Measurements from ENCODE around the gene WSB1.
"Not testable (repeated sequence)": the region's sequence is repeated elsewhere in the genome, so short reads cannot be mapped to it uniquely, and the experiment has no call there.

Gene WSB1, protein sequence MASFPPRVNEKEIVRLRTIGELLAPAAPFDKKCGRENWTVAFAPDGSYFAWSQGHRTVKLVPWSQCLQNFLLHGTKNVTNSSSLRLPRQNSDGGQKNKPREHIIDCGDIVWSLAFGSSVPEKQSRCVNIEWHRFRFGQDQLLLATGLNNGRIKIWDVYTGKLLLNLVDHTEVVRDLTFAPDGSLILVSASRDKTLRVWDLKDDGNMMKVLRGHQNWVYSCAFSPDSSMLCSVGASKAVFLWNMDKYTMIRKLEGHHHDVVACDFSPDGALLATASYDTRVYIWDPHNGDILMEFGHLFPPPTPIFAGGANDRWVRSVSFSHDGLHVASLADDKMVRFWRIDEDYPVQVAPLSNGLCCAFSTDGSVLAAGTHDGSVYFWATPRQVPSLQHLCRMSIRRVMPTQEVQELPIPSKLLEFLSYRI

DNA sequence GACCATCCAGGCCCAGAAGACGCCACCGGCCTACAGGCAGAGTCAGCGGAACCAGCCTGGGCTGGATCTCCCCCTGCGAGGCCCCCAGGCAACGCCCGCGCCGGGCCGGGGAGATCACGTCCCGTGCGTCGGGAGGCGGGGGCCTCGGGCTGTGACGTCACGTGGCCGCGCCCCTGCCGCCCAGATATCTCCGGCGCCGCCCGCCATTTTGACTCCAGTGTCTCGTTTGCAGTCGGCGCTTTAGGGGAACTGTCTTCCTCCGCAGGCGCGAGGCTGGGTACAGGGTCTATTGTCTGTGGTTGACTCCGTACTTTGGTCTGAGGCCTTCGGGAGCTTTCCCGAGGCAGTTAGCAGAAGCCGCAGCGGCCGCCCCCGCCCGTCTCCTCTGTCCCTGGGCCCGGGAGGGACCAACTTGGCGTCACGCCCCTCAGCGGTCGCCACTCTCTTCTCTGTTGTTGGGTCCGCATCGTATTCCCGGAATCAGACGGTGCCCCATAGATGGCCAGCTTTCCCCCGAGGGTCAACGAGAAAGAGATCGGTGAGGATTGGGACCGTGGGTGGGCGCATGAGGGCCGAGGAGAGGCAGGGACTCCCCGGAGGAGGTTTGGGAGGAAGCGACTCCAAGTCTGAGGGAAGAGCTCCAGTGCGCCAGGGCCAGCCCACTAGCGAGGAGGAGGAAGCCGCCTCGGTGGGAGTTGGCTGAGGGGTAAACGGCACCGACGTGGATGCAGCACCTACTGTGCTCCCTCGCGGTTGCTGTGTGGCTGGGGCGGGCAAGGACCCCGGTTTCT lies at the start of gene WSB1:
Gene WSB1, plus strand, starts transcription at position 217 of the 791 bp plus-strand sequence. Its CDS starts 282 bp downstream, at position 499.
- peak; percentile 99 for DNase-seq

DNA sequence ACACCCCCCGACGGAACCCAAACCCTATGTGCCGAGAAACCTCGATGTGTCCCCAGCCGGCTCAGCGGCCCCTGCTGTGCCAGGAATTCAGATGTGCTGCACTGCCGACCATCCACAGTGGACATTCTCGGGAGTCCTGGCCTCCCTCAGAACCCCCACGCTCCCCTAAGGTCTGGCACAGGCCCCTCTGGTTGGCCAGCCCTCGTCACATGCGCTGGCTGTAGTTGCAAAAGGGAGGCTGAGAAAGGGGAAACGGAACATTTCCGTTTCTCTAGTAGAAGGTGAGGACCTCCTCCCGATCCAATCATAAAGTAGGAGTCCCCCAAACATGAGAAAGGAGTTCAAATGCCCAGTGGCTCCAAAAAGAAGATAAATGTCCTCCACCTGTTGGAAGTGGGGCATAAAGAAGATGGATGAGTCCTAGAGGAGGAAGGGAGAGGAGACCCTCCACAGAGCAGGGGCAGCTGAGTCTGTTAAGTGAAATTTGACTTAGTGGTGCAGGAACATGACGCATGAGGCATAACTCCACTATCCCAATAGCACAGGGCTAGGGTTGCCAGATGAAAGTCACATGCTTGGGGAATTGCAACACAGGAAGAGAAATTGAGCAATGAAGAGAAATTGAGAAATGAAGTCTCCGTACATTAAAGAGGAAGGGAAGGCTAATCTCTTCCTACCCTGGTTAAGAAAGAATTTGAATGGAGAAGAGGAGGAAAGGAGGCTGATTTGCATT lies 49.3 kb upstream of the WSB1 start:
- DNase-seq = no peak

DNA sequence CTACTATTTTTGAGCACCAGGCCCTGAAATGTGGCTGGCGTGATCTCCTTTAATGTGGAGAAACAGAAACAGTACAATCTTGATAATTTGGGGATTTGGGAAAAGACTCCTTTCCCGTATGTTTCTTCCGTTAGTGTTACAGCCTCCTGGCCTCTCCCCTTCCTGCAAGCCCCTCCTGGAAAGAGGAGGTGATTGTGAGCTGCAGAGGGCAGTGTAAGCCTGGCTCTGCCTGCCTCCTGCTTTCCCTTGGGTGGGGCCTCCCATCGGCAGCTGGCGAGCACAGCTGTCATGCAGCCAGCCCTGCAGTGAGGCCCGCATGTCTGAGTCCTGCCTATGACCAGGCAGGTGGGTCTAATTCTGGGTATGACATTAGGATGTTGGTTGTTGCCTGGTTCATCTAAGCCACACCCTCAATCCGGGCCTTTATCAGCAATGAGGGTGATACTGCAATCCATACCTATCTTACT lies 48.7 kb upstream of the WSB1 start:
- DNase-seq = peak; percentile 99

DNA sequence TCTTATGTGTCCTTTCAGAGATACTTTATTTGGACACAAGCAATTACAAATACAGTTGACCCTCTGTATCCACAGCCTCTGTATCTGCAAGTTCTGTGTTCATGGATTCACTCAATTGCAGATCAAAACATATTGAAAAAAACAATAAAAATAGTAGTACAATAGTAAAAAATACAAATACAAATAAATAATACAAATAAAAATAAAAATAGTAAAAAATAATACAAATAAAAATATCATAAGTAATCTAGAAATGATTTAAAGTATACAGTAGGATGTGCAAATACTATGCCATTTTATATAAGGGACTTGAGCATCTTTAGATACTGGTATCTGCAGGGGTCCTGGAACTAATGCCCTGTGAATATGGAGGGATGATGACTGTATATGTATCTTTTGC lies 47.4 kb upstream of the WSB1 start:
- DNase-seq = no peak

GRCh38 chr17:27247071-27247957 lies 46.6 kb upstream of the WSB1 start:
- peak; percentile 98 for DNase-seq

- DNase-seq = no peak
Measured at GRCh38 chr17:27247958-27248342, 46.0 kb upstream of the WSB1 start.

GRCh38 chr17:27250791-27251190 lies 43.1 kb upstream of the WSB1 start:
- not testable (repeated sequence) for DNase-seq

DNA sequence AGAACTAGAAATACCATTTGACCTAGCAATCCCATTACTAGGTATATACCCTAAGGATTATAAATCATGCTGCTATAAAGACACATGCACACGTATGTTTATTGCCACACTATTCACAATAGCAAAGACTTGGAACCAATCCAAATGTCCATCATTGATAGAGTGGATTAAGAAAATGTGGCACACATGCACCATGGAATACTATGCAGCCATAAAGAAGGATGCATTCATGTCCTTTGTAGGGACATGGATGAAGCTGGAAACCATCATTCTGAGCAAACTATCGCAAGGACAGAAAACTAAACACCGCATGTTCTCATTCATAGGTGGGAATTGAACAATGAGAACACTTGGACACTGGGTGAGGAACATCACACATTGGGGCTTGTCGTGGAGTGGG lies 39.1 kb upstream of the WSB1 start:
- DNase-seq = not testable (repeated sequence)

DNA sequence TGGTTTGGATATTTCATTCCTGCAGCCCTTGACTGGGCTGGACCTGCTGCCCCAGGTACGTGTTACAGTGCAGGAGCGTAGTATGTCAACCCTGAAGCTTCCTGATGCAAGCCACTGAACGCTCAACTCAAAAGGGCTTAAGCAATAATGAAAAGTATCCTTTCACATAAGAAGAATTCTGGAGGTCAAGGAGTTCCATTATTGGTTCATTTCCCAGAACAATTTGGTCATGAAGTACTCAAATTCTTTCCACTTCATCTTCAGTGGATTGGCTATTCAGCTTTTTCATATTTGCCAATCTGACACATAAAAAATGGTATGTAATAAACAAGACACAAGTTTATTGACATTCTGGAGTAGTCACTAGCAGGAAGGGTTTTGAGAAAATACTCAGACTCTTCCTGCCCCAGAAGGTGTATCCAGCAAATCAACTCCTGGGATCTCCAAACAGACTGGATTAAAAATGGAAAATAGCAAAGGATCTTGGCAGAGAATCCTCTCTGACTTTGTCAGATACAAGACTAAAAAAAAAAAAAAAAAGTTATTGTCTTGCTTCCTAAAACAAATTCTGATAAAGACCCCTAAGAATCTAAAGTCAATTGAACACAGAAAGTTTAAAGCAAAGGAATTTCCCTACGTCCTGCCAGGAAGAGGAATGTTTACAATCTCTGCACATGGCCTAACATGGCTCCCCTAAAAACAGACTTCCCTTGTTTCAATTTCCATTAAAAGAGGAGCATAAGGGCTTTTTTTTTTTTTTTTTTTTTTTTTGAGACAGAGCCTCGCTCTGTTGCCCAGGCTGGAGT lies 37.5 kb upstream of the WSB1 start:
- peak; percentile 65 for DNase-seq

DNA sequence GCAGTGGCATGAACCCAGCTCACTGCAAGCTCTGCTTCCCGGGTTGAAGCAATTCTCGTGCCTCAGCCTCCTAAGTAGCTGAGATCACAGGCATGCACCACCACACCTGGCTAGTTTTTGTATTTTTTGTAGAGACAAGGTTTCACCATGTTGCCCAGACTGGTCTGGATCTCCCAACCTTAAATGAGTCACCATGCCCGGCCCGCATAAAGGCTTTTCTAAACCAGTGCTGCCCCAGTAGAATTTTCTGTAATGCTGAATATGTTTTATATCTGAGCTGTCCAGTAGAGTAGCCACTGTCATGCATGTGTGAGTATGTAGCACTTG lies 36.9 kb upstream of the WSB1 start:
- DNase-seq = peak; percentile 23

GRCh38 chr17:27259356-27259755 lies 34.6 kb upstream of the WSB1 start:
- DNase-seq = no peak

DNA sequence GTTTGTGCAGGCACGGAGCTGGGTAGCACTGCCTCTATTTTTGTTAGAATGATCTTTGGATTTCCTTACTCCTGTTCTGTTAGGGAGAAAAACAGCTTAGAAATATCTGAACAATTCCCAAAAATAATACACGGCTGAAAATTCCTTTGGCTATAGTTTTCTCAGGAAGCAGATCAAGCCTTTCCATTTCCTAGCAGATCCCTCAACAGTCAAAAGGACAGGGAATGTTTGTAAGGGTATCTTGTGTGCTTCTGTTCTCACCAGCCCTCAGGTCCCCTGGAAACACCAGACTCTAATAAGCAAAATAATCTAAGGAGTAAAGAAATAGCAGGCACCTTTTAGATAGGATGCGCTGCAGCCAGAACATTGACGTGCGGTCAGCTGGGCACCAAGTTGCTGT lies 30.5 kb upstream of the WSB1 start:
- no peak for DNase-seq

DNA sequence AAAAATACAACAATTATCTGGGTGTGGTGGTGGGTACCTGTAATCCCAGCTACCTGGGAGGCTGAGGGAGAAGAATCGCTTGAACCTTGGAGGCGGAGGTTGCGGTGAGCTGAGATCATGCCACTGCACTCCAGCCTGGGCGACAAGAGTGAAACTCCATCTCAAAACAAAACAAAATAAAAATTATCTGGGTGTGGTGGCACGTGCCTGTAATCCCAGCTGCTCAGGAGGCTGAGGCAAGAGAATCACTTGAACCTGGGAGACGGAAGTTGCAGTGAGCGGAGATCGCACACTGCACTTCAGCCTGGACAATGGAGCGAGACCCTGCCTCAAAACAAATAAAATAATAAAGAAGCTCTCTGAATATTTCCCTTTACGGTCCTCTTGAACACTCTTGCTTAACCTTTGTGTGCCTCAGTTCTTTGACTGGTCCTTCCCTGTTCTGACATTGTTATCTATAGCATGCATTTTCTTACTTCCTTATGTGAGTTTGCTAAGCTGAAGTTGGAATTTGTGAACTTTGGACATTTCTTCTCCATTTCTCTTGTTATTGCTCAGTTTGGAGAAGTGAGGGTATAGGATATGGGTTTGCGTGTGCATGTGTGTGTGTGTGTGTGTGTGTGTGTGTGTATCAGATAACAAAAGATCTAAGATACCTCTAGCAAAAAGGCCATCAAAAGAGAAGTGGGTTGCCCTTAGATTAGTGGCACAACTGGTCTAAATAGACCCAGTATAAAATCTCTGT lies 29.7 kb upstream of the WSB1 start:
- no peak for DNase-seq

DNA sequence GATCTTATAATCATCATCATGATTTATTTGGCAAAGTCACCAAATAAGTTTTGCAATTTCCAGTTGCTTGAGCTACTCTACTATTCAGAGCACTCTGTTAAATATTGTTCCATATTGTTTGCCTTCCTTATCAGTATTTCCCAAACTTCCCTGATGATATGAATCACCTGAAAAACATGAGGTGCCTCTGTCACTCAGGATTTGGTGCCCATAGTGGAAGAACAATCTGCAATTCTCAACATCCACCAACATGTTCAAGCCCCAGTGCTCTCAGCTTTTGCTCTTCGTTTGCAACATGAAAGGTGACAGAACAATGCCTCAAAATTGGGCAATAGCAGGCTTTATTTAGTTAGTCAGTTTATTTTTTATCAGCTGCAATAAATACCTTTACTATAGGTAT lies 28.6 kb upstream of the WSB1 start:
- DNase-seq = no peak

GRCh38 chr17:27266228-27266627 lies 27.7 kb upstream of the WSB1 start:
- DNase-seq = no peak

DNA sequence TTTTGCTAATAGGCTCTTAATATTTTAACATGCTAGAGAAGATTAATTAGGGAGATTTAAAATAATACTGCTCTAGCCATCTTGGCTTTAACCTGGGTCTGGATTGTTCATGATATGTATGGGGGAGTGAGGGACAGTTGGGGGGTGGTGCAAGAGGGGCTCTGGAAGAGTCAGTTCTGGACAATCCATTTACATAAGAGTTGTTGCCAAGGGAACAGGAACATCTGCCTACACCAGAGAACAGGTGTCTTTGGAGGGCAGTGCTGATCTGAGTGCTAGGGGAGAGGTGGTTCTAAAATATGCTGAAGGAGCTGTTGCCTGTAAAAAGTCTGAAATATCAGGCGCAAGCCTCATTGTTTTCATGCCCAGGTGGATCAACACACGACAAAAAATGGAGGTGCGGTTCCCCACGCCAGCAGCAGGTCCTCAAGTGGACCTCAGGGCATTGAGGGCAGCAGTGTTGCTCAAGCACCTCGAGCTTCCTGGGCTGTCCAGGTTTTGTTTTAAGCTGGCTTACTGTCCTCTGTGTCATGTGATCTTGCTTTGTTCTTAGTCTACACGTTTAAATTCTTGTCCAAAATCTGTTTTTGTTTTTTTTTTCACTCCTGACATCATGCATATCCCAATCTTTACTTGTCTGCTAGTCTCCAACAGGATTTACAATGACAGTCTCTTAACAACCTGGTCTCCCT lies 25.4 kb upstream of the WSB1 start:
- peak; percentile 91 for DNase-seq

DNA sequence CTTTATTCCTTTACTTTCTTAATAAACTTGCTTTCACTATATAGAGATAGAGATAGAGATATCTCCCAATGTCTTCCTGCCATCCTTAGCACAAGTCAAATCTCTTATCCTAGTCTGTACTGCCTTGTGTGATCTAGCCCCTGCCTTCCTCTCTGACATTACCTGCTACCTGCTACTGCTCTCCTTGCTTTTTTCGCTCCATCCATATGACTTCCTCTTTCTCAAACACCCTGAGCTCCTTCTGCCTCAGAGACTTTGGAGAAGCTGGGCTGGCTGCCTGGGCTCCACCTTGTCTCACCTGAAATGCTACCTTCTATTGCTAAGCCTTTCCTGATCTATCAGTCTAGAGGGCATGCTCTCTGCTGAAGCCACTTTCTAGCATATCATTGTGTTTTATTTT lies 24.7 kb upstream of the WSB1 start:
- peak; percentile 43 for DNase-seq

- no peak for DNase-seq
Measured at GRCh38 chr17:27269974-27270373, 23.9 kb upstream of the WSB1 start.

- peak; percentile 60 for DNase-seq
Measured at GRCh38 chr17:27276653-27277156, 17.2 kb upstream of the WSB1 start.

DNA sequence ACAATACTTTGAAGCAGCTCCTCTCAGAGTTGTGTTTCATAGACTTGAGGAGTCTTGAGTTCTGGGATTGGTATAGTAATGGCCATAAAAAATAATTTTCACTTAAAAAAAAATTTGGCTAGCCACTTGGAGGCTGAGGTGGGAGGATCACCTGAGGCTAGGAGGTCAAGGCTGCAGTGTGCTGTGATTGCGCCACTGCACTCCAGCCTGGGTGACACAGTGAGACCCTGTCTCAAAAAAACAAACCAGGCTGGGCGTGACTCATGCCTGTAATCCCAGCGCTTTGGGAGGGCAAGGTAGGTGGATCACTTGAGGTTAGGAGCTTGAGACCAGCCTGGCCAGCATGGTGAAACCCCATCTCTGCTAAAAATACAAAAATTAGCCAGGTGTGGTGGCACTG lies 14.8 kb upstream of the WSB1 start:
- DNase-seq = not testable (repeated sequence)
